HG02870 (cell line): Measurements from ENCODE around the gene ARSB.
"Not testable (repeated sequence)": the region's sequence is repeated elsewhere in the genome, so short reads cannot be mapped to it uniquely, and the experiment has no call there.

ENCODE experiments used
- ATAC-seq: cut with Tn5 transposase; IDR thresholded peaks from one replicate; pipeline ENCODE4 v1.9.1; 2021; ENCODE audit warnings: mild to moderate bottlenecking, moderate library complexity; ENCODE audit not compliant: unreplicated experiment

Gene ARSB

GRCh38 chr5:78958672-78959445 lies 26.3 kb downstream of the ARSB start:
- no peak for ATAC-seq

GRCh38 chr5:78956901-78957300 lies 28.2 kb downstream of the ARSB start:
- ATAC-seq = no peak

GRCh38 chr5:78953092-78953800 lies 31.9 kb downstream of the ARSB start:
- peak; percentile 63 for ATAC-seq

- no peak for ATAC-seq
Observed at GRCh38 chr5:78930721-78931120, 54.4 kb downstream of the ARSB start.

- ATAC-seq = no peak
Observed at GRCh38 chr5:78929833-78930232, 55.3 kb downstream of the ARSB start.

GRCh38 chr5:78927657-78928282 lies 57.3 kb downstream of the ARSB start:
- ATAC-seq = no peak

- ATAC-seq = no peak
Observed at GRCh38 chr5:78926252-78926651, 58.9 kb downstream of the ARSB start.

GRCh38 chr5:78925129-78925876 lies 59.8 kb downstream of the ARSB start:
- no peak for ATAC-seq

- no peak for ATAC-seq
Observed at GRCh38 chr5:78923622-78923970, 61.5 kb downstream of the ARSB start.

GRCh38 chr5:78922879-78923621 lies 62.1 kb downstream of the ARSB start:
- ATAC-seq = peak; percentile 88

- ATAC-seq = no peak
Observed at GRCh38 chr5:78920604-78921003, 64.5 kb downstream of the ARSB start.

GRCh38 chr5:78919796-78920195 lies 65.3 kb downstream of the ARSB start:
- ATAC-seq = no peak

- no peak for ATAC-seq
Observed at GRCh38 chr5:78916044-78916443, 69.1 kb downstream of the ARSB start.

- ATAC-seq = no peak
Observed at GRCh38 chr5:78915170-78915569, 69.9 kb downstream of the ARSB start.

GRCh38 chr5:78912811-78913210 lies 72.3 kb downstream of the ARSB start:
- no peak for ATAC-seq

- no peak for ATAC-seq
Observed at GRCh38 chr5:78912085-78912771, 72.9 kb downstream of the ARSB start.

GRCh38 chr5:78909224-78909983 lies 75.7 kb downstream of the ARSB start:
- ATAC-seq = not testable (repeated sequence)

GRCh38 chr5:78908173-78909061 lies 76.7 kb downstream of the ARSB start:
- ATAC-seq = no peak
